ENCODE results near the gene PLA1A. TPM values are rescaled to one million over a fixed set of nuclear protein-coding genes. Genes with fewer than 3 reads are reported as not detected.

The PLA1A gene
- total RNA-seq, 1 donor from 2014 or later: 13.1 TPM

DNA sequence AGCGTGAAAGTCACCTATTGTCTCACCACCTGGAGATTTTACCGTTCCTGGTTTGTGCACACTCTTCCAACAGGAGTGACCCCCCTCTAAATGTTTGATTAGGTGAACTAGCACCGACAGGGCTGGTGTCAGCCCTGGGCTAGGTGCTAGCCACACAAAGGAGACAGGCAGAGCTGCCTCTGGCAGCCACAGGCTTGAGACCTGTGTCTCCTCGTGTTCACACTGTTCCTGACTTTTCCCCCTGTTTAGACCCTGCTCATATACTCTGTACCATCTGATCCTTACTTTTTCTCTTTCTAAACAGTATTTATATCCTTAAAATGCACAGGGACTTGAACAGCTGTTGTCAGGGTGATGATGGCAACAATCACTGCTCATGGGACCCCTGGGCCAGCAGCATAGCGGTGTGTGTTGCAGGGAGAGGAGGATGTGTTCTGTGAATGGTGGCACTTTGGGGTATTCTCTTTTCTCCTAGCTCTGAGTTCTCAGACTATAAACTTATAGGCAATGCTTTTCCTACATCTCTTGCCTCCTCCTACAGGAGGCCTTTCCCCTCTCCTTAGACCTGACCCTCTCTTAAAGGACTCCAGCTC is 43.8 kb upstream of the PLA1A start:
- H3K9me3 ChIP-seq: no peaks in the 10 kb centered on the region
- DNase-seq (no peak), ATAC-seq (no peak)
- H3K4me3 ChIP-seq: no peak overlapping the region
- intact Hi-C loops (cut with DNase I): no loop called here
- peaks cover 12% of the 10 kb centered on the region for H3K4me1 ChIP-seq
- TF ChIP-seq, protein P1, sequence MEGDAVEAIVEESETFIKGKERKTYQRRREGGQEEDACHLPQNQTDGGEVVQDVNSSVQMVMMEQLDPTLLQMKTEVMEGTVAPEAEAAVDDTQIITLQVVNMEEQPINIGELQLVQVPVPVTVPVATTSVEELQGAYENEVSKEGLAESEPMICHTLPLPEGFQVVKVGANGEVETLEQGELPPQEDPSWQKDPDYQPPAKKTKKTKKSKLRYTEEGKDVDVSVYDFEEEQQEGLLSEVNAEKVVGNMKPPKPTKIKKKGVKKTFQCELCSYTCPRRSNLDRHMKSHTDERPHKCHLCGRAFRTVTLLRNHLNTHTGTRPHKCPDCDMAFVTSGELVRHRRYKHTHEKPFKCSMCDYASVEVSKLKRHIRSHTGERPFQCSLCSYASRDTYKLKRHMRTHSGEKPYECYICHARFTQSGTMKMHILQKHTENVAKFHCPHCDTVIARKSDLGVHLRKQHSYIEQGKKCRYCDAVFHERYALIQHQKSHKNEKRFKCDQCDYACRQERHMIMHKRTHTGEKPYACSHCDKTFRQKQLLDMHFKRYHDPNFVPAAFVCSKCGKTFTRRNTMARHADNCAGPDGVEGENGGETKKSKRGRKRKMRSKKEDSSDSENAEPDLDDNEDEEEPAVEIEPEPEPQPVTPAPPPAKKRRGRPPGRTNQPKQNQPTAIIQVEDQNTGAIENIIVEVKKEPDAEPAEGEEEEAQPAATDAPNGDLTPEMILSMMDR (IDR thresholded peaks at IDR 0.05): no peak
- H3K27ac ChIP-seq: no peak overlapping the region
- no peaks in the 10 kb centered on the region for H3K36me3 ChIP-seq
- no peaks in the 10 kb centered on the region for H3K27me3 ChIP-seq (ENCODE audit: low read depth)

DNA sequence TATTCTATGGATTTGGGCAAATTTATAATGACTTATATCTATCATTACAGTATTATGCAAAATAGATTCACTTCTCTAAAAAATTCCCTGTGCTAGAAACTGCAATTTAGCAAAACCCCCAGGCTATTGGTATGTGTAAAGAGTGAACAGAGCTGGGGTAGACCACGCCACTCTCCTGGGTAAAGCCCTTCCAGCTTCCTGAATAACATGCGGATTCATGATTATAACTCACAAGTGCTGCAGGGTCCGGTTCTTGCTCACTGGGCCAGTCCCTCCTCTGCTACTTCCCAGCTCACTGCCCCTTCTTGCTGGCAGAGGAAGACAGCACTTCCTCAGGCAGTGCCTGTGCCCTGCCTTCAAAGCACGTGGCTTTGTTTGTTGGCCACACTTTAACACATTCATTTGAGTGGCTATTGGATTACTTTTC is 42.4 kb upstream of the PLA1A start:
- no peak overlapping the region for H3K4me3 ChIP-seq
- H3K36me3 ChIP-seq: no peaks in the 10 kb centered on the region
- ATAC-seq: peak; percentile 37 to 38
- TF ChIP-seq, protein P1 (IDR thresholded peaks at IDR 0.05): no peak
- H3K27me3 ChIP-seq (ENCODE audit: low read depth): no peaks in the 10 kb centered on the region
- peaks cover 16% of the 10 kb centered on the region for H3K4me1 ChIP-seq
- intact Hi-C loops (cut with DNase I): no loop called here
- H3K9me3 ChIP-seq: no peaks in the 10 kb centered on the region
- H3K27ac ChIP-seq: peak overlapping the region; percentile 22
- DNase-seq: peak; percentile 44

DNA sequence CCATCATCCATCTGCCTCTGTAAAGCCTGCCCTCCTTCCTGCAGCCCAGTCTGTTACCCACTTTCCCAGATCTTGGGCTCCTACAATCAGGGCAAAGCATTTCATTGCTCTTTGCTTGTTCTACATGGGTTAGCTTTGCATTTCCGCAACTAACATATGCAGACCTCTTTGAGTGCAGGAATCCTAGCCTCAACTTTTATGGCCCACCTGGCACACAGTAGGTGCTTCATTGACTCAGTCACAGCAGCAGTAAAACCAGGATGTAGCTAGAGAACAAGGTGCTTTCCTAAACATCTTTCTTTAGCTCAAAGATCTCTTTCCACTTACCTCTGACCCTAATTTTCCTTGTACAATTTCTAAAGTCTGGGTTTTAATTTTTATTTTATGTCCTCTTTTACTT is 41.8 kb upstream of the PLA1A start:
- TF ChIP-seq, protein P1 (IDR thresholded peaks at IDR 0.05): no peak
- H3K4me3 ChIP-seq: no peak overlapping the region
- H3K4me1 ChIP-seq: peaks cover 16% of the 10 kb centered on the region
- intact Hi-C loops (cut with DNase I): no loop called here
- H3K27ac ChIP-seq: peak overlapping the region; percentile 22
- no peaks in the 10 kb centered on the region for H3K36me3 ChIP-seq
- H3K27me3 ChIP-seq (ENCODE audit: low read depth): no peaks in the 10 kb centered on the region
- DNase-seq: no peak
- no peaks in the 10 kb centered on the region for H3K9me3 ChIP-seq
- no peak for ATAC-seq

DNA sequence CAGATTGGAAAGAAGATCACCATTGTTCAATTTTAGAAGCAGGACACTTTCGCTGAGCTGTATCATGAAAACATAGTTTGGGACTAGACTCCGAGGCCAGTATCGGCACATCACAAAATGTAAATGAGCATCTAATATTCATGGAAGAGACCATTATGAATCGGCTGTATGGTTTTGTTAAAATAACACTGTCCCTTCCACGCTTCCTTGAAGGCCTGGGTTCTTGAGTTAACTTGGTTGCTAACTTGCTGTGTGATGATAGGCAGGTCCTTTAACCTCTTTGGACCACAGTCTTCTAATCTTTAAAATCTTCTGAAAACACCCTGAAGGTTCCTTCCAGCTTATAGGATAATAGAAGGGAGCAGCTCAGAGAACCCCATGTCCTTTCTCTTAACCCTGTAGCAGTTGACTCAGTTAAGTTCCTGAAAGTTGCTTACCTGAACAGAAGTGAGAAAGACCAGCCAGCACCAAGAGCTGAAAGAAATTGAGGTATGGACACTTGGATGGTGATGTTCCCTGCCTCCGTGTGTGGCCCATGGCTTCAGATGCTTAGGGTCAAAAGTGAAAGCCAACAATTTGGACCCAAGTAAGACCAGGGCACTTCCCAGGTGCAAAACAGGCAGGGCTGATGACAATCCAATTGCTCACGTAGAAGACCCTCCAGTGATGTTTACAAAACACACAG is 40.4 kb upstream of the PLA1A start:
- Histone ChIP-seq H3K36me3 (no peaks in the 10 kb centered on the region), H3K27me3 (ENCODE audit: low read depth) (no peaks in the 10 kb centered on the region), H3K4me3 (no peak overlapping the region), H3K27ac (no peak overlapping the region), H3K9me3 (no peaks in the 10 kb centered on the region), H3K4me1 (peaks cover 16% of the 10 kb centered on the region)
- ATAC-seq: no peak
- intact Hi-C loops (cut with DNase I): no loop called here
- TF ChIP-seq, protein P1 (IDR thresholded peaks at IDR 0.05): no peak
- DNase-seq: no peak

DNA sequence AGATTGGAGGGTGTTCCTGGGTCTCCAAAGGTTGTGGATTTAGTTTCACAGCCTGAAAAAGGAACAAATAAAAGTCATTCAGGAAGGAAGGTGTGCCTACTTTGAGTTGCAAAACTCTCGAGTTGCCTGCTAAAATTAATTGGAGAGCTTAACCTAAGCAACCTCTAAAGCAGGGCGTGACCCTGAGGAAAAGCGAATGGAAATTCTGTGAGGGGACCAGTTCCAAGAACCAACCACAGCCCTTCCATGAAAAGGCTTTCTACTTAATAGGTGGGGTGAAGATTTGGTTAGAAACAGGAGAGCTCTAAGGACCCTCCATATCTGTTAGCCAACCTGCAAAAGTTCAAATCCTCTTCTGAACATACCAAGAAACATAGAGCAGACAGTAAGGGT is 39.8 kb upstream of the PLA1A start:
- Histone ChIP-seq H3K27me3 (ENCODE audit: low read depth) (no peaks in the 10 kb centered on the region), H3K4me3 (no peak overlapping the region), H3K36me3 (no peaks in the 10 kb centered on the region), H3K9me3 (no peaks in the 10 kb centered on the region), H3K27ac (no peak overlapping the region), H3K4me1 (peaks cover 16% of the 10 kb centered on the region)
- intact Hi-C loops (cut with DNase I): no loop called here
- no peak for ATAC-seq
- no peak for DNase-seq
- TF ChIP-seq, protein P1 (IDR thresholded peaks at IDR 0.05): no peak

Measured in lower lobe of right lung (tissue), 2 donors.